GM12872 (cell line): ENCODE data around the gene PRDM16.

Source experiments
- TF ChIP-seq, protein P1 (sequence below): IDR thresholded peaks from 3 replicates; pipeline ENCODE4 v1.5.1; 2011; ENCODE audit warnings: low read depth, mild to moderate bottlenecking, low read length, moderate library complexity; ENCODE audit not compliant: insufficient read depth

The PRDM16 gene

DNA sequence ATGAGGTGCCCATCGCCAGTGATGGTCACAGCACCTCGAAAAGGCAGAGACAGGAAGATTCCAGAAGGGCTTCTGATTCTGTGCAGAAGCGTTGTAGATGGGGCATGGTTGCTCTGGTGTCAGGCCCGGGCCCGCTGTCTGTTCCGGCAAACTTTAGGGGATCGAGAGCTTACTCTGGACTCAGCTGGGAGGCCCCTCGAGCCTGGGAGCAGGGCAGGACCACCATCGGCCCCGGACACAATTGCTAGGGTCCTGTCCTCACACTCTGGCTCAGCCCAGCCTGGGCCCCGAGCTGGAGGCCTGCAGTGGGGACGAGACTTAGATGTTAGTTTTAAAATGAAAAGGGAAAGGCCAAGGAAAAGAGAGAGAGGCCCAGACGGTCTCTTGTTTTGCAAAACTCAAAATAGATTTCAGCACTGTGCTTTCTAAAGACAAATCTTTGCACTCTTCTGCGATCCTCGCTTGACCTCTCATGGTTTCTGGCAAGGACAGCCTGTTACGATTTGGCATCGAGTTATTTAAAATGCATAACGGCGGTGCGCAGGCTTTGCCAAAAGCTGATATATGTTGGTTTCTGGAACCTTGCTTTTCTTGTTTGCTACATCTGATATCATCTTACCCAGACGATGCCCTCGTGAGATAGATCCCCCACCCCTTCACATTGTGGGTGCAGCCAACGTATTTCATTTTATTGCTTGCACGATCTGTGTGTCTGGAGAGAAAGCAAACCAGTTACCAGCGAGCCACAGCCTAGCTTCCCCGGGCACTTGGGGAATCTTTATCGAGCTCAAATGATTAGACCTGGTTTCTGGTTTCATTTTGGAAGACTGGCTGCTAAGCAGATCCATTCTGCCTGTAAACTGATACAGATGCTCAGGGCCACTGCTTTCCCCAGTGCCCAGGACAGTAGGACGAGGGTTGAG lies 58.0 kb downstream of the PRDM16 start:
- TF ChIP-seq, protein P1, sequence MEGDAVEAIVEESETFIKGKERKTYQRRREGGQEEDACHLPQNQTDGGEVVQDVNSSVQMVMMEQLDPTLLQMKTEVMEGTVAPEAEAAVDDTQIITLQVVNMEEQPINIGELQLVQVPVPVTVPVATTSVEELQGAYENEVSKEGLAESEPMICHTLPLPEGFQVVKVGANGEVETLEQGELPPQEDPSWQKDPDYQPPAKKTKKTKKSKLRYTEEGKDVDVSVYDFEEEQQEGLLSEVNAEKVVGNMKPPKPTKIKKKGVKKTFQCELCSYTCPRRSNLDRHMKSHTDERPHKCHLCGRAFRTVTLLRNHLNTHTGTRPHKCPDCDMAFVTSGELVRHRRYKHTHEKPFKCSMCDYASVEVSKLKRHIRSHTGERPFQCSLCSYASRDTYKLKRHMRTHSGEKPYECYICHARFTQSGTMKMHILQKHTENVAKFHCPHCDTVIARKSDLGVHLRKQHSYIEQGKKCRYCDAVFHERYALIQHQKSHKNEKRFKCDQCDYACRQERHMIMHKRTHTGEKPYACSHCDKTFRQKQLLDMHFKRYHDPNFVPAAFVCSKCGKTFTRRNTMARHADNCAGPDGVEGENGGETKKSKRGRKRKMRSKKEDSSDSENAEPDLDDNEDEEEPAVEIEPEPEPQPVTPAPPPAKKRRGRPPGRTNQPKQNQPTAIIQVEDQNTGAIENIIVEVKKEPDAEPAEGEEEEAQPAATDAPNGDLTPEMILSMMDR: no peak

DNA sequence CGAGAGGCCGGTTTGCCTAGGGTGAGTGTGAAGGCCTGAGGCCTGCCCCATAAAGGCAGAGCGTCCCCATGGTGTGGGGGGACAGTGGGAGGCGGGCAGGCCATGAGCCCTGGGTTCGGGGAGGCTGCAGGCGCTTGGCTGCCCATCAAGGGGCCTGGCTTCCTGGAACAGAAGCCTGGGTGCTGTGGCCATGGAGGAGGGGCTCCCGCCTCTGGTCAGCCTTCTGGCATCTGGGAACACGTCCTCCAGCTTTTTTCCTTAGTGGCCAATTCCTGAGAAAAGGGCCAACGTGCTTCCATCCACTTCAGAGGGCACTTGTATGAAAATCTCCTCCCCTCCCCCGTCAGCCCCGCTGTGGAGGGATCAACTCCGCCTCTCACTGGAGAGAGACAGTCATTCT lies 58.7 kb downstream of the PRDM16 start:
- TF ChIP-seq, protein P1: no peak

DNA sequence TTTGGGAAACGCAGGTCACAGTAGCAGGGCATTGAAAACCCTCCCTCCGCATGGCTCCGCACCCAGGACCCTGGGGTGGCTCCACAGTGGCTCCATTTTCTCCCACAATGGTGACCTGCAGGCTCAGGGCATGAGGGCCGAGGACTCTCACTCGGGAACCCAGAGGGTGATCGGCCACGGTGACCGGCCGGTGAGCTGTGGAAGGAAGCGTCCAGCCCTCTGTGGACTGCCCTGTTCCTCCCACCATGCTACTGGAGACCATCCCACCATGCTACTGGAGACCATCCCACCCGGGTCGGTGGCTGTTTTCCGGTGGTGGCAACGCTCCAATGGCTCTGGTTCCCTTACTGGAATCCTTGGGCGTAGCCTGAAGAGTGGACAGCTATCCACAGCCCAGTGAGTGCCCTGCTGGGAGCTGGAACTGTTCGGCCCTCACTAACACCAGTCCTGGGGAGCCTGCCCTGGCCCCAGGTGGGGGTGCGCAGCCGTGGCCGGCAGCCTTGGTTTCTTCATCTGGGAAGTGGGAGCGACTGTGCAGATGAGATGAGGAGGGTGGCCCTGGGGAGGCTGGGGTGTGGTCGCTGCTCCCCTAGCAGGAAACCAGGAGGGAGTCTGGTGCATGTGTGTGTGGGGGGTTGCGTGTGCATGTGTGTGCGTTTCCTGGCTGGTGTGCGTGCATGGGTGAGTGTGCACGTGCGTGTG lies 59.6 kb downstream of the PRDM16 start:
- TF ChIP-seq, protein P1: no peak

DNA sequence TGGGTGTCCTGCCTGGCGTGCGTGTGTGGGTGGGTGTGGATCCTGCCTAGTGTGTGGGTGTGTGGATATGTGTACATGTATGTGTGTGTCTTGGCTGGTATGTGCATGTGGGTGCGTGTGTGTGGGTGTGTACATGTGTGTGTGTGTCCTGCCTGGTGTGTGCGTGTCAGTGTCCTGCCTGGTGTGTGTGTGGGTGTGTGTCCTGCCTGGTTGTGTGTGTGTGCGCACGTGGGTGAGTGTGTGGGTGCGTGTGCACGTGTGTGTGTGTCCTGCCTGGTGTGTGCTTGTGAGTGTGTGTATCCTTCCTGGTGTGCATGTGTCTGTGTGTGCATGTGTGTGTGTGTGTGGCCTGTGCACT lies 60.1 kb downstream of the PRDM16 start:
- TF ChIP-seq, protein P1: no peak

DNA sequence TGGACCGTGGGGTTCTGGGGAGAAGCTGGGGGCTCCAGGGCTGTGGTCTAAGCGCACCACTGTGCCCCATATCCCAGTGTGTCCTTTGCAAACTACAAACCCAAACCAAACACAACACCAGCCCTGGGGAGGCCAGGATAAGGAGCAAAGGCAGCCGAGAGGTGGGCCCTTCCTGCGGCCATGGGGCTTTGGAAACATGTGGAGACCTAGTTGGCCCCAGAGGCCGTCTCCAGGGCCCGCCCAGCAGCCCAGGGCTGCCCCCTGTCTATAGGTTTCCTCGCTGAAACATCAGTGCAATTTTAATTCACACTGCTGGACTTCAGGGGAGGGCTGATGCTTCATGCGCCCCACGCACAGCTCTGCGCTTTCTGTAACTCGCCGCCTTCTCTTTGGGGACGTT lies 61.3 kb downstream of the PRDM16 start:
- TF ChIP-seq, protein P1: no peak

DNA sequence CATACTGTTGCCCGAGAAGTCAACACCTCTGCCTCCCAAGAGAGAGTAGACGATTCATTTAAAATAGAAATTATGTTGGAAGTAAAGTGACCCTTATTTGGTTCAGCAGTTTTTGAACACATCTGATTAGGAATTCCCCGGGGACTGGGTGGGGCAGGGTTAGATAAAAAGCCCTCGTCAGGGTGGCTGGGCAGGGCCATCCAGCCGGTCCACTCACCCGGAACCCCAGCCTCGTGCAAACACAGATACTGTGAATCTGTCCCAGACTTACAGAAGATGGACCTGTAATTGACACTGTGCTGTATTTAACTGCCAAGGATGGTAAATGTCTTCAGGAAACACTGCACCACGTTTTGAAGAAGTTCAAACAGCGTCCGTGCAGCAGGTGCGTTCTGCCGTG lies 63.7 kb downstream of the PRDM16 start:
- TF ChIP-seq, protein P1: no peak

DNA sequence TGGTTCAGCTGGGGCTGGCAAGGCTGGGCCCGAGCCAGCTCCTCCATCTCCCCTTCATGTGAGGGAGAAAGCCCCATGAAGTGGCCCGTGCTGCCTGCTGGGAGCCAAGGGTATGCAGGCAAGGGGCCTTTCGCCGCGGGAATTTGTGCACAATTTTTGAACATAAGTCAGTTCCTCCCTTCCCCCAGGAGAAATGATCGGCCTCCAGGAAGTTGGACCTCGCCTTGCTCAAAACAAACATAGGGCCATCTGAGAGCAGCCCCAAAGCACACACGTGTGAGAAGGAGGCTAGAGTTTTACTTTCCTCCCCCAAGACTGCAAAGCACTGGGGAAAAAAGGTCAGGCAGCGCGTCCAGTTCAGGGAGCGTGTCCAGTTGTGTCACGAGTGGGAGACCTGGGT lies 64.7 kb downstream of the PRDM16 start:
- TF ChIP-seq, protein P1: no peak
